Sigmoid colon (tissue), 4 donors: ENCODE results near the gene RSBN1L.

ENCODE experiments used
- EP300 ChIP-seq, 4 donors: sonication (generic); formaldehyde crosslinking; IDR thresholded peaks; one replicate each; pipeline ENCODE4 v1.6.1; 2017; ENCODE audit warnings: antibody characterized with exemption in 4 of 4
- POLR2AphosphoS5 ChIP-seq, 4 donors: sonication (generic); formaldehyde crosslinking; IDR thresholded peaks; one replicate each; pipeline ENCODE4 v1.6.1; 2017; ENCODE audit warnings: antibody characterized with exemption in 4 of 4
- TF ChIP-seq, protein P1 (sequence below), 4 experiments: fragments of 450-650 bp in 3 of 4; fragments of 200-600 bp in 1 of 4; IDR thresholded peaks; one replicate each; pipeline ENCODE4 v1.5.1; 2016 to 2019; ENCODE audit warnings: antibody characterized with exemption in 4 of 4, mild to moderate bottlenecking in 3 of 4, moderate library complexity in 2 of 4

- TF ChIP-seq, protein P1, sequence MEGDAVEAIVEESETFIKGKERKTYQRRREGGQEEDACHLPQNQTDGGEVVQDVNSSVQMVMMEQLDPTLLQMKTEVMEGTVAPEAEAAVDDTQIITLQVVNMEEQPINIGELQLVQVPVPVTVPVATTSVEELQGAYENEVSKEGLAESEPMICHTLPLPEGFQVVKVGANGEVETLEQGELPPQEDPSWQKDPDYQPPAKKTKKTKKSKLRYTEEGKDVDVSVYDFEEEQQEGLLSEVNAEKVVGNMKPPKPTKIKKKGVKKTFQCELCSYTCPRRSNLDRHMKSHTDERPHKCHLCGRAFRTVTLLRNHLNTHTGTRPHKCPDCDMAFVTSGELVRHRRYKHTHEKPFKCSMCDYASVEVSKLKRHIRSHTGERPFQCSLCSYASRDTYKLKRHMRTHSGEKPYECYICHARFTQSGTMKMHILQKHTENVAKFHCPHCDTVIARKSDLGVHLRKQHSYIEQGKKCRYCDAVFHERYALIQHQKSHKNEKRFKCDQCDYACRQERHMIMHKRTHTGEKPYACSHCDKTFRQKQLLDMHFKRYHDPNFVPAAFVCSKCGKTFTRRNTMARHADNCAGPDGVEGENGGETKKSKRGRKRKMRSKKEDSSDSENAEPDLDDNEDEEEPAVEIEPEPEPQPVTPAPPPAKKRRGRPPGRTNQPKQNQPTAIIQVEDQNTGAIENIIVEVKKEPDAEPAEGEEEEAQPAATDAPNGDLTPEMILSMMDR (IDR thresholded peaks at IDR 0.05) = no peak
- TF ChIP-seq POLR2AphosphoS5 (IDR thresholded peaks at IDR 0.05) (no peak), EP300 (IDR thresholded peaks at IDR 0.05) (no peak)
Measured at GRCh38 chr7:77794000-77794399, 97.7 kb downstream of the RSBN1L start.
